Putamen (tissue), 1 donor: Measurements from ENCODE around the gene RNF5.
"Not testable (repeated sequence)": the region's sequence is repeated elsewhere in the genome, so short reads cannot be mapped to it uniquely, and the experiment has no call there.

Experiments
- DNase-seq: peaks from one replicate; pipeline ENCODE4 v3.0.0-alpha.2; 2016; ENCODE audit warnings: low spot score

The RNF5 gene

DNA sequence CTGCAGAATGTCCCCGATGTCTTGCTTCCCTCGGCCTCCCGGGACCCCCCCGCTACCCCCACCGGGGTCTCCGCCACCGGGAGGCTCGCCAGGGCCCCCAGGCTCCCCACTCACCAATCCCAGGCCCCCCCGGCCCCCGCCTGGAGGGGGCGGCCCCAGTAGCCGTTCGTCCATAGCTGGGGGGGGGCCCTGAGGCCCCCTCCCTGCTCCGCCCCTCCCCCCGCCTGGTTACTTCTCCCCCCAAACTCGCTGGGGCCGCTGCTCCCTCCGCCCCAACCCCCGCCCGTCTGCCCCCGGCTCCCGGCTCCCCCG, 11.5 kb downstream of the RNF5 start:
- no peak for DNase-seq

DNA sequence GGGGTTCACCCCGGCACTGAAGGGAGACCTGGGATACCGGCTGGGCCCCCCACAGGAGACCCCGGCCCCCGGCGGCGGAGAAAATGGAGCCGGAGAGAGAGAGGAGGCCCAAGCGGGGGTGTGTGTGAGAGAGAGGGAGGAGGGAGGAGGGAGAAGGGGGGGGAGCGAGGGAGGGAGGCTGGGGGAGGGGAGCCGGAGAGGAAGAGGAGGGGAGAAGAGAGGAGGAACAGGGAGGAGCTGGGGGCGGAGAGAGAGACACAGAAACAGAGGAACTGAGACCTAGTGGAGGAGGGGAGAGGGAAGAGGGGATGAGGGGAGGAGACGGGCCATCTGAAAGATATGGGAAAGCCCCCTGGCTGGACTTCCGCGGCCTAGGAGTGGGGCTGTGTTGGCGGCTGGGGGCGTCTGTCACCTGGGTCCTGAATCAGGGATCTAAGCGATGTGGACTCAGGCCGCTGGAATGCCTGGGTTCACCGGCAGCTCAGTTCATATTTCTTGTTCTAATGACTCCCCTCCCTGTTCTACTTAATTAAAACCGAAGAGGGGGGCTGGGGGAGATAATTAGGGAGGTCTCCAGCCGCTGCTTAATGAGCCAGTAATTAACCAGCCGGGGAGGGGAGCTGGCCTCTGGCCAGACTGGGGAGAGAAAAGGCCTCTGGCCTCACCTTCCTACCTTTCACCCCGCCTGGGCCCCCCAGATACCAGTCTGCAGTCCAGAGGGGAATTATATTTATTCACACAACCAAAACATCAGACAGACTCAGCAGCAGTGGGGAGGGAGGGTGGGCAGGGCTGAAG, 12.0 kb downstream of the RNF5 start, which contains the start of gene PBX2:
TSS of gene PBX2 (minus strand) at position 149 of the 798 bp plus-strand sequence. CDS start 287 bp downstream, outside the sequence.
- DNase-seq, result peak; percentile 96

DNA sequence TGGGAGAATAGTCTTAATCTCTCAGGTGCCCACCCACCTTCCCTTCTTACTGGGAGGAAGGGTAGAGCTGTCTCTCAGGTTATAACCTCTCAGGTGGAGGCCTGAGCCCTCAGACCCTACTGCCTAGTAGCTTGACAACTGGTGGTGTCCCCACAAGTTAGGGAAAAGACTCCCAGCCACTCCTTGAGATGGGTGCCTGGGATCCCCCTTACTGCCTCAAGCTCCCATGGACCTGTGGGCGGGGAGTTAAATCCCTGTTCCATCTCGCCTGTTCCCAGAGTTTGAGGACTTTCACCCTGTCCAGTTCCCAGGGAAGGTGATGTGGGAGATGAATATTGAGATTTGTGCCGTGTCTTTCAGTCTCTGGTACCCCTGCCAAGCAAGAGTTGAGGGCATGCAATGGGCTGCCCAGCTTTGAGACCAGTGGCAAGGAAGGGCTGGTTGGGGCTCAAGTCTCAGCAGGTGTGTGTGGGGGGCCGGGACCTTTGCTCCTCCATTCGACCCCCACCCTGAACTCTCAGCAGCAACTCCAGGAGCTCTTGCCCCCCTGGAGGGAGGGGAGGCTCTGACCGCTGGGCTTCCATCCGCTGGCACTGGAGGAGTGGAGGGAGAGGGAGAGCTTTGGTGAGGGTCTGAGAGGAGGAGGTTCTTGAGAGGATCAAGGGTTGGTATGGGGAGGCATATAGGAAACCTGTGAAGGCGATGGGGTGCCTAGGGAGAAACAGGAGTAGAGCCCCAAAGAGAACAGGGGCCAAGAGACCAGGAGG, 12.9 kb downstream of the RNF5 start:
- no peak for DNase-seq

DNA sequence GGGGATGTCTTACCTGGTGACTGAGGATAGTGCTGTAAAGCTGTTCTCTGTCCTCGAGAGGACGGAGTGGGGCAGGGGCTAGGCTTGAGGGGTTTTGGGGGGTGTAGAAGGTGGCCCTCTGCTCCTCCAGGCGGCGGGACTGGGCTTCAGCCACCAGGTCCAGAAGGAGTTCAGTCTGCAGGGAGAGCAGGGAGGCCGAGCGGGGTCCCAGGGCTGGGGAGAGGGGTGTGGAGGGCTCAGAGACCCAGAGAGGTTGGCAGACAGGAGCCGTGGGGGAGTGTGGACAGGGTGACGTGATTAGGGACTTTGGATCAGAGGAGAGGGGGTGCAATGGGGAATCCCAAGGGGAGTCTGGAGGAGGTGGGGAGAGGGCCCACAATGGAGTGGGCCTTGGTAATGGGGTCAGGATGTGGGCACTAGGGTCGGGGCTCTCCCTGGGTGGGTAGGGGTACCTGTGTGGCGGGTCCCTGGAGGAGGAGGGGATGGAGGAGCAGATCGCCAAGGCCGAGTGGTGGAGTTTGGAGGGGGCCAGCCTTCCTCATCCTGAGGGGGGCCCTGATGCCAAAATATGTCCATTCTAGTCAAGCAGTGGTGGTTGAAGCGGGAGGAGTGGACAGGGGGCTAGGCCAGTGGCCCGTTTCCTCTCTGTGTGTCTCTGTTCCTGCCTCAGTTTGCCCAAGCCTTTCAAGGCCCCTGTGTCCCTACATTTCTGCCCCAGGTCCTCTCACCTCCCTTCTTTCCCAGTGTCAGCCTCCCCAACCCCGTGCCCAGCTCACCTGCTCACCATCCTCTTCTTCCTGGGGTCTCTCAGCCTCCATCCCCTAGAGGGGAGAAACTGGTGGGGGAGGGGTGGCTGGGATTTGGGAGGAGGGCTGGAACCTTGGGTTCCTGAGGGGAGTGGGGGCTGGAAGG, 13.7 kb downstream of the RNF5 start:
- no peak for DNase-seq

DNA sequence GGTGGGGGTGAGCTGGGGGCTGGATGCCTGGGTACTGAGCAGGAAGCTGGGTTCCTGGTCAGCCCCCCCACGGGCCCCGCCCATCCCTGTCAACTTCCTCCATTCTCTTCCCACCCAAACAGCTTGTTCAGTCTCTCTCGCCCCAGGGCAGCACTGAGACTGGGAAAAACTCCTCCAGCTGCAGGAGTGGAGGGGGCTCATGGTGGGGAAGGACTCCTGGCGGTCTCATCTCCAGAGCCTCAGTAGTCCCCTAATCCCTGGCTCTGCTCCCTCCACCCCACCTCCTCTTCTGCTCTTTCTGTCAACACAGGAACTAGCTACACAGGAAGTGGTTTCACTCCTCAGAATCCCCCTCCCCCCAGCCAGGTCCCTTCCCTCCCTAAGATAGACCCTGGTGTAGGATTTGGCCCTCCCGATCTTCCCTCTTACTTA, 14.4 kb downstream of the RNF5 start, which contains the start of gene GPSM3:
TSS of gene GPSM3 (minus strand) at position 36 of the 432 bp plus-strand sequence. CDS start 130 bp downstream, outside the sequence.
- no peak for DNase-seq

DNA sequence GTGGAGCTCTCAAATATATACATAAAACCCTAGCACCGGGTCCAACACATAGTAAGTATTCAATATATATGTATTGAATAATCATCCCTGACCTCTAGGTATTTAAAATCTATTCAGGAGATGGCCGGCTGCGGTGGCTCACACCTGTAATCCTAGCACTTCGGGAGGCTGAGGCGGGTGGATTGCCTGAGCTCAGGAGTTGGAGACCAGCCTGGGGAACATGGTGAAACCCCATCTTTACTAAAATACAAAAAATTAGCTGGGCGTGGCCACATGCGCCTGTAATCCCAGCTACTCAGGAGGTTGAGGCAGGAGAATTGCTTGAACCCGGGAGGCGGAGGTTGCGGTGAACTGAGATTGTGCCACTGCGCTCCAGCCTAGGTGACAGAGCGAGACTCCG, 14.9 kb downstream of the RNF5 start:
- DNase-seq, result not testable (repeated sequence)

DNA sequence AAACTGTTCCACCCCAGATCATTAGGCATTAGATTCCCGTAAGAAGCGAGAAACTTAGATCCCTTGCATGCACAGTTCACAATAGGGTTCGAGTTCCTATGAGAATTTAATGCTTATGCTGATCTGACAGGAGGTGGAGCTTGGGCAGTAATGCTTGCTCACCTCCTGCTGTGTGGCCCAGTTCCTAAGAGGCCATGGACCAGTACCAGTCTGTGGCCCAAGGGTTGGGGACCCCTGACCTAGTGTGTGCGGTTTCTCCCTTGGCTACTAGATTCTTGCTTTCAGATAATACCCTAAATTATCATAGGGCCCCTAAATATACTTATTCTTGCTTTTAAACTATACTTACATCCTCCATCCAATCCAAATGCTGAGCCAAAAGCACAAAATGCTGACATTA, 16.2 kb downstream of the RNF5 start:
- DNase-seq, result no peak

DNA sequence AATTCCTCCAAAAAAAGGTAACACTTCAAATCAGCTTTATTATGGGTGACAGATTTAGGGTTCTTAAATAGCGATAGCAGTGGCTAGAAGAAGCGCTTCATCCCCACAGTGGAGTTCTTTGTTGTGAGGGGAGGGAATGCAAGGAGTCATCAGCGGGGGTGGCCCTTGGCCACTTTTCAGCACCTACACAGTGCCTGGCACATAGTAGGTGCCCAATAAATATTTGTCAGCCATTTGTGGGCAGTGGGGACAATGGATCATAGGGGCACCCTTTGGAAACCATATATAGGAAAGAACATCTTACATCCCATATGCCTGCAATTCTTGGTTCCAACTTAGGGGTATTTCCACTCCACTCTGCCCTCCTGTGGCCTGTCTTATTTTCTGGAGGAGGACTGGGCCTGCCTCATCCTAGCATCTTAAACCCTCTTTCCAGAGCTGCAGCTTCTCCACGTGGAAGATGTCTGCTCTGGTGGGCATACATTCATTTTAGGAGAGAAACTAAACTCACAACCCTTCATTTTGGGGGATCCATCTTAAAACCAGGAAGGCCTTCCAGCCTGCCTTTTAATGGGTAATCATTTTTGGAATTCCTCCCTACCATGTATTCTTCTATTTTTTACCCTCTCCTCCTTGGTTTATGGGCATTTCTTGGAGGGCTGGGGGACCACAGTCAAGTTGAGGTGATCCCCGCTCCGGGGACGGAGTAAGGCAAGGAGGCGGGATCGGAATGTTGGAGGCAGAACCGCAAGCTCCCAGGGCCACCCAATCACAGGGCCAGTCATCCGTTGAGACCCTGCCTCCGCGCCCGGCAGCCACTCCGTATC, 16.8 kb downstream of the RNF5 start:
- peak; percentile 57 for DNase-seq

DNA sequence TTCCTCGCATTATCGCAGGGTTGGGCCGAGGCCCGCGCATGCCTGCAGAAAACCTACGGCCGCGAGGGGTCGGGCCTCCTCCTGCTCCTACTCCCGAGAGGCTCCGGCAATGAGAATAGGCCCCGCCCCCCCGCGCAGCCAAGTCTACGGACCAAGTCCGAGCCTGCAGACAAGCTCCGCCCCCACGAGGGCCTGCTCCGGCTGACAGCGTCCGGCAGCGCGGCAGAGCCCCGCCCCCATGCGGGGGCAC, 17.4 kb downstream of the RNF5 start:
- DNase-seq, result peak; percentile 100

DNA sequence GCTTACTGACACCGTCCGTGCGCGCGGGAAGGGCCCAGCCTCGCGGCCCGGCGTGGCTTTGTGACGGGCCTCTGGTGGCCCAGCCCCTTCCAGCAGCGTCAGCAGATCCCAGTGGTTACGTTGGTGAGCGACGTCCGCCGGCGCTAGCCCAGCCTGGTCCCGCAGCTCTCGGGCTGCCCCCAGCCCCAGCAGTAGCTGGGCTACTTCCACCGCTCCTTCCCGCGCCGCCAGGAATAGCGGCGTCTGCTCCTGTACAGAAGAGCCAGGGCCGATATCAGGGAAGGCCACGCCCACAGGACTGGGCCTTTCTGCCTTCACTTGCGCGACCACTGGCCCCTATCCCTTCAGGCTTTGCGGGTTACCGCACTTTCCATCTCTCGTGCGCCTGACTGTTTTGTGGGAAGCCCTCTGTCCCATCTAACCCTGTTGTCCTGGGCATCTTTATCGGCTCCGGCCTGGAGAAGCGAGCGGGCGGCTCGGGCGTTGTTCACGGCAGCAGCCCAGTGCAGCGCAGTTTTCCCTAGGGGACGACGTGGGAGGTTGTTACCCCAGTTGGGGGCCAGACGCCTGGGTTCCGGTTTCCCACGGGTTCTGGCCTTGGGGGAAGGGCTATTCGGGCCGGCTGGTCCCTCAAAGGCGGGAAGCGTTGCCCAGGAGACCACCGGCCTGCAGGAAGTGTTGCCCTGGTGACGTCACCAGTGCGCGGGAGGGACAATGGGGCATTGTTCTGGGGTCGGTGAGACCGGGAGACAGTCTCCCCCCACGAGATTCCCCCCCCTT, 17.9 kb downstream of the RNF5 start:
- DNase-seq, result peak; percentile 96

DNA sequence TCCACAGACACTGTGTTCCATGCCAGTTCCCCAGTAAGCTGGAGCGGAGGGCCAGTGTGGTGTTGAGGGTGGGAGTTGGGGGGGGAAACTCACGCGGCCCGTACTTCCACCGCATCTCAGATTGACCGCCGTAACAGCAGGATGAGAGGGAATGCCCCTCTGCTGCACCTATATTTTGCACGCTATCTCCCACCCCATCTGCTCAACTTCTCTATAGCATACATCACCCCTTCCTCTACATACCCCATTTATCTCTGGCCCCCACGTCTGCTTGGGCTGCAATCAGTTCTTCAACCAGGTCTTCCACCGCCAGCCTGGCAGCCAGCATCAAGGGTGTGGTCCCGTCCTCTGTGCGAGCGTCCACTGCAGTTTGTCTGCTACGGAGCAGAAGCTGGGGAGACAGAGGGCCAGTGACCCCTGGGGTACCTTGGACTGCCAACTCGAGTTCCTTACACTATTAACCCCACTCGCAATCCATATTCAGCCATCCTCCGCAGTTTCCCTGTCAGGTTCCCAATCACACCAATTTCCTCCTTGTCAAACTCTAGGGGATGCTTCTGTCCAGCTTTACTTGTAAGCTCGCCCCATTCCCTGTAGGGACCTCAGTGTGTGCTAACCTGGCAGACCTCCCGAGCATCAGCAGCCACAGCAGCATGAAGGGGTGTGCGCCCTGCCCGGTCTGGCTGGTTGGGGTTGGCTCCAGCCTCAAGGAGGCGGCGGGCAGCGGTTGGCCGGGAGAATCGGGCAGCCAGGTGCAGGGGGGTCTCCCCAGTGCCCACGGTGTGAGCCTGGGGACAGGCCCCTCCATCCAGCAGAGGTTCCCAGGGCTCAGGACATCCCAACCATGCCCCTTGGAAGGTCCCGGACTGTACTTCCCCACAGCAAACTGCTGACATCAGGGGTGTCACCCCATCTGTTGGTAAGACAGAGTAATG, 18.7 kb downstream of the RNF5 start:
- DNase-seq, result no peak

DNA sequence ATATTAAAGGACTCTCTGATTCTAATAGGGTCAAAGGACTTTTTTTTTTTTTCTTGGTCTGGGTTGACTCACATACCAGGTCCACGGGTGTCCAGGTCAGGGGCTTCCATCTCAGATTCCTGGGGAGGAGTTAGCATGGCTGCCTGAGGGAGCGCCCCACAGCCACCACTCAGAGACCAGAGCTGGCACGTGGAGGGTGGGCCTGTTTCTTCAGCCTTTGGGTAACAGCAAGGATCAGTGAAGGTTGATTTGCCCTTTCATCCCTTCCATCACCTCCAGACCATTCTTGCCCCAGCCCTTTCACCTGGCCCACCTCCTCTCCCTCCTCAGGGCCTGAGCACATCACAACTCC, 20.1 kb downstream of the RNF5 start:
- no peak for DNase-seq

DNA sequence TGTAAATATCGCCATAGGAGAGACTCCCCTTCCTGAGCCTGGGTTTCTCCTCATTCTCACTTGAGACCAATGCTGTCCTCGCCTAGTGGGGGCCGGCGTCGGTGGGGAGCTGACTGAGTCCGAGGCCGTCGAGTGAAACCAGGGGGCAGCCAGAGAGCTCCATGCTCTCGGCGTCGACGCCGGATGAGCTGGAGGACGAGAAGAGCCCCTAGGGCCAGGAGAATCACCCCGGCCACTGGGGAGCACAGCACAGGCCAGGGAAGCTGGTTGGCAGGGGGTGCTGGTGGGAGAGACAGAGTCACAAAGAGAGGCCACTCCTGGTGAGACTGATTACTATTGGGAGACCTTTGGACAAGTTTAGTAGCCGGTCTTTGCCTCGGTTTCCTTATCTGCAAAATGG, 20.7 kb downstream of the RNF5 start:
- DNase-seq, result no peak

DNA sequence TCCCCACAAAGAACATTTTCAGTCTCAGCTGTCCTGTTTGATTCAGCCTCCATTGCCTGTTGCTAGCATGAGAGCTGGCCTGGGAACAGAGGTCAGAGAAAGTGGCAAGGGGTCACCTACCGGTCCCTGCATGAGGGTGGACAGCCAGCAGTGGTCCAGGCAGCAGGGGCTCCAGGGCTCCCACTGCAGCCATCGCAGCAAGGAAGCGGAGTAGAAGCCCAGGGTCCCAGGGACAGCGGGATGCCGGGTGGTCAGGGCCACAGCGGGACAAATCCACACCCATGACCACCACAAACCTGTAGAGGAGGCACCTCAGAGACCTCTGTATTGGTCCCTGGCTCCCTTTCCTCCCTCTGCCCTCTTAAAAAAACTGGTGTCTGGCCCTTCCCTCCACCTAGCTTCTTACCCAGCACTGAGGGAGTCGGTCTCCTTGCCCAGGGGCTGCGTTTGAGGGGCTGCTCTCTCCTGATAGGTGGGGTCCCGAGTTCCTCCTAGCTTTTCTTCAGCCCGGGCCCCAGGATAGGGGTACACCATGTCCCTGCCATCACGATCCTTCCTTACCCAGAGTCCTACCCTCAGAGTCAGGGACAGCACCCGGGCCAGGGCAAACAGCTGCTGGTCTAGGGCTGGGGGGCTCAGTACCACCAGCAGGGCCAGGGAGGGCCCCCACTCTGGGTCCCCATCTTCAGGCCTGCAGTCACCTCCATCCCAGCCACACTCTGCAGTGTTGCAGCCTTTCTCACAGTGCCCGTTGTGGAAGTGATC, 22.7 kb downstream of the RNF5 start:
- no peak for DNase-seq

DNA sequence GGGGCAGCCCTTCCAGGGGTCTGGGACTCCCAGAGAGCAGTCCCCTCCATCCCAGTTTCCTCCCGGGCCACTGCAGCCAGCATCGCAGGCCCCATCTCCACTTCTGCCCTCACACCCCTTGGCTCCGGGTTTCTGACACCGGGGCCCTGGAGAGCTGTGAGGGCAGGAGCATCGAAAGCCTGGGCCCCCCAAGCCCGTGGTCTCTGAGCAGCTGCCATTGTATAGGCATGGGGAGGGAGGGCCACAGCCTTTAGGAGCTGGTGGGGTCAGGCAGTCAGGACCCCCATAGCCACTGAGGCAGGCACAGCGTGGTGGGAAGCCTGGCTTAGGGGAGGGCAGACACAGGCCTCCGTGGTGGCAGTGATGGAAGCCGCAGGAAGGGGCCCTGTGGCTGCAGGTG, 24.0 kb downstream of the RNF5 start:
- no peak for DNase-seq

DNA sequence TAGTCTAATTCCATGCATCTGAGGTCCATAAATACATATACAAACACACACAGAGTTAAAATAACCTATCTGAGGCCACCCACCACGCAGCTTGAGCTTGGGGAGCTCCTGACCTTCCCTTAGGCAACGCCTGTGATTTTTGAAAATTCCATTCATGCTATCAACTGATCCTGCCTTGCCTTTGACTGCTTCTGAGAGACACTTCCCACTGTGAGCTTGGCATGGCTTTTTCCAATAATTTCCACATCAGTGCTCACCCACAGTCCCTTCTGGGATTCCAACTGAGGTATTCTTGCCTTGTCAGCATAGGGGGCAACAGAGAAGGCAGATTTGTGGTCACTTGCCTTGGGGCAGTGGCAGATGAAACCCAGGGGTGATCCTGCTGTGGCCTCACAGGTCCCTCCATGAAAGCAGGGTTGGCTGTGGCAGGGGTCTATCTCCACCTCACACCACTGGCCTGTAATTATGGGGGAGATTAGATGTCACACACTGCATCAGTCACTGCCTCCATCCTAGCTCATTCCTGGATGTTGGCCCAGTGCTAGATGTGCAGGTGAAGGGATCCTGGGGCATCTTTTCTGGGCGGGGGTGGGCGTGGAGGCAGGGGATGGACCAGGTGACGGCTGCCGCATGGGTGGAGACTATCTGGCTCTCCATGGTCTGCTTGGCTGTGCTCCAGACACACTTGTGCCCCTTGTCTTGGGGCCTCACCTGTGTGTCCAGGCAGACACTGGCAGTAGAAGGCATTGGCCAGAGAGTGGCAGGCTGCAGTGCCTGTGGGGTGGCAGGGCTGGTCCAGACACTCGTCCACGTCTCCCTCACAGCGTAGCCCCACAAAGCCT, 25.4 kb downstream of the RNF5 start:
- DNase-seq, result no peak

DNA sequence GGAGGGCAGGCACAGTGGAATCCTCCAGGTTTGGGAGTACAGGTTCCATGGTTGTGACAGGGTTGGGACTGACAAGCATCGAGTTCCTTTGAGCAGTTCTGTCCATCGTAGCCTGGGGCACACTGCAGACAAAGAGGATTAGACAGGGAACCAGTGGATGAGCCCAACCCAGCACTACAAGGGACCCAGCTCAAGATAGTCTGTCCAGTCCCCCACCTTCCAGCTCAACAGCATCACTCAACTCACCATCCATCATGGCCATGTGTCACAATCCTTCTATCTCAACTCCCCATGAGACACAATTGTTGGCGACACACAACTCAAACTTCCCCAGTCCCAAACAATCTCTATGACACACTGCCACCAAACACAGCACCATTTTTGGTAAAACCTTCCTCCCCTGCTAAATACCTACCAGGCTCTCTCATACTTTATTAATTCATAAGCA, 26.1 kb downstream of the RNF5 start:
- DNase-seq, result no peak

DNA sequence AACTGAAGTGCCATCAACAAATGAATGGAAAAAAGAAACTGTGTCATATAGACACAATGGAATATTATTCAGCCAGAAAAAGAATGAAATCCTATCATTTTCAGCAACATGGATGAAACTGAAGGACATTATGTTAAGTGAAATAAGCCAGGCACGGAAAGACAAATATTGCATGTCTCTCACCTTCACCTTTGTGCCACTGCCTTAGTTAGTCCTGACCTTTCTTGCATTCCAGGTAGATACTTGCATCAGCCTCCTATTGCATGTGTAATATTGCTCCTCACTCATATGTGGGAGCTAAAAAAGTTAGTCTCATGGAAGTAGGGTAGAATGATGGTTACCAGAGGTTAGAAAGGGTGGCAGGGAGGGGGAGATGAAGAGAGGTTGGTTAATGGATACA, 30.8 kb downstream of the RNF5 start:
- DNase-seq, result no peak
